Neural progenitor cell (in vitro differentiated cells): ENCODE results near the gene CPT1B. TPM values are rescaled to one million over a fixed set of nuclear protein-coding genes. Genes with fewer than 3 reads are reported as not detected.

Source experiments
- DNase-seq: peaks from one replicate; pipeline ENCODE4 v3.0.0-alpha.2; 2016; ENCODE audit warnings: low spot score
- H2AFZ ChIP-seq: fragments of 200-600 bp; sonication (generic); replicated peaks from 2 replicates; pipeline ENCODE4 v1.6.1; 2016; ENCODE audit warnings: antibody characterized with exemption
- H3F3A ChIP-seq: fragments of 200-600 bp; sonication (generic); 2 replicates; pipeline ENCODE4 v1.6.1; 2016; ENCODE audit warnings: antibody characterized with exemption, low read depth
- H3K27ac ChIP-seq: fragments of 200-600 bp; sonication (generic); 2 replicates; pipeline ENCODE4 v1.5.1; 2016; ENCODE audit warnings: mild to moderate bottlenecking
- H3K27me3 ChIP-seq: fragments of 200-600 bp; sonication (generic); 2 replicates; pipeline ENCODE4 v1.6.1; 2016; ENCODE audit warnings: mild to moderate bottlenecking, moderate library complexity
- H3K36me3 ChIP-seq: fragments of 200-600 bp; sonication (generic); 2 replicates; pipeline ENCODE4 v1.5.1; 2016
- H3K4me1 ChIP-seq: fragments of 200-600 bp; sonication (generic); 2 replicates; pipeline ENCODE4 v1.6.1; 2016; ENCODE audit warnings: mixed run types
- H3K4me2 ChIP-seq: fragments of 200-600 bp; sonication (generic); 2 replicates; pipeline ENCODE4 v1.6.1; 2016
- H3K4me3 ChIP-seq: fragments of 200-600 bp; sonication (generic); 2 replicates; pipeline ENCODE4 v1.5.1; 2016
- H3K79me2 ChIP-seq: fragments of 200-600 bp; sonication (generic); 2 replicates; pipeline ENCODE4 v1.6.1; 2016; ENCODE audit warnings: low read depth
- H3K9ac ChIP-seq: fragments of 200-600 bp; sonication (generic); 2 replicates; pipeline ENCODE4 v1.6.1; 2016
- H3K9me3 ChIP-seq: fragments of 200-600 bp; sonication (generic); 2 replicates; pipeline ENCODE4 v1.5.1; 2016; ENCODE audit warnings: low read depth
- H4K20me1 ChIP-seq: fragments of 200-600 bp; sonication (generic); 2 replicates; pipeline ENCODE4 v1.6.1; 2016; ENCODE audit warnings: low read depth
- H3K27ac Mint-ChIP-seq: 3 replicates; pipeline ENCODE4 v1.8.0; 2021; ENCODE audit warnings: mixed read lengths
- H3K27me3 Mint-ChIP-seq: 2 replicates; pipeline ENCODE4 v1.8.0; 2022; ENCODE audit warnings: low read depth, mild to moderate bottlenecking, inconsistent platforms, moderate library complexity, mixed read lengths; ENCODE audit not compliant: insufficient read depth
- H3K36me3 Mint-ChIP-seq: 3 replicates; pipeline ENCODE4 v1.8.0; 2021; ENCODE audit warnings: mixed read lengths
- H3K4me1 Mint-ChIP-seq: 3 replicates; pipeline ENCODE4 v1.8.0; 2021; ENCODE audit warnings: mixed read lengths
- H3K4me3 Mint-ChIP-seq: 3 replicates; pipeline ENCODE4 v1.8.0; 2021; ENCODE audit warnings: mild to moderate bottlenecking, moderate library complexity, mixed read lengths
- H3K9me3 Mint-ChIP-seq: 3 replicates; pipeline ENCODE4 v1.8.0; 2020; ENCODE audit warnings: mixed read lengths
- EZH2 ChIP-seq: fragments of 200-600 bp; sonication (generic); IDR thresholded peaks from 2 replicates; pipeline ENCODE4 v1.6.1; 2017; ENCODE audit warnings: antibody characterized with exemption, mild to moderate bottlenecking, moderate library complexity
- EZH2phosphoT487 ChIP-seq: fragments of 200-600 bp; sonication (generic); IDR thresholded peaks from 2 replicates; pipeline ENCODE4 v1.6.1; 2017; ENCODE audit warnings: antibody characterized with exemption
- total RNA-seq: library from RNA; depleted of rRNA; stranded (reverse); fragments of >200 nt; gene quantifications from 2 replicates; pipeline ENCODE4 v1.2.3, GENCODE V29; 2015; ENCODE audit warnings: low replicate concordance
- TF ChIP-seq, protein P1 (sequence below): fragments of 200-600 bp; sonication (generic); IDR thresholded peaks from 2 replicates; pipeline ENCODE4 v1.5.1; 2017; ENCODE audit warnings: antibody characterized with exemption, mild to moderate bottlenecking

The CPT1B gene
- total RNA-seq, 1 donor from 2014 or later = 33.9 TPM

DNA sequence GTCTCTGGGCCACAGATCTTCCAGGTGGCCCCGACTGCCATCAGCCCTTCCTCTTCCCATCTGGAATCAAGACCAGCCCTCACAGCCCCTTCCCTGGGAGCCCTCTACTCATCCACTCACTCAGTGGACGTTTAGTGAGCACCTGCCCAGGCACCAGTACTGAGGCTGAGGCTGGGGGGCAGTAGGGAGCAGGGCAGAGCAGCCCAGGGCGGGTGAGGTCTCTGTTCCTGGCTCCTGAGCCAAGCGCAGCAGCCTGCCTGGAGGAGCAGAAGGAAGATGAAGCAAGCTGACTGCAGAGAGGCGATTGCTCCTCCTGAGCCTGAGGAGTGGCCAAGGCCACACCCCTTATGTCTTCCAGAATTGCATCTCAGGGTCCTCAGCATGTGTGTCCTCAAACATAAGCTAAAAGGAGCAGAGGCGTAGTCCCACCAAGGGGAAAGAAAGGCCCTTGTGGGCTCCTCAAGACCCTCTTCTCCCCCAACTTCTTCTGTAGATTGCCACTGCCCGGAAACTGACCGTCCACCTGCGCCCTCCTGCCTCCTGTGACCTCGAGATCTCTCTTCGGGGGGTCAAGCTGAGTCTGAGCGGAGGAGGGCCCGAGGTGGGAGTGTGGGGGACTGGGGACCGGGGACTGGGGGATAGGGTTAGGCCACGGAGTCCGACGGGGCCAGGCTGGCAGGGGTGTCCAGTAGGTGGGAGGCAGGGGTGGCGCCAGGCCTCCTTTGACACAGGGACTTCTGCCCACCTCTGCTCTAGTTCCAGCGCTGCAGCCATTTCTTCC, 28.1 kb upstream of the CPT1B start:
- H3K9me3 ChIP-seq = no peaks in the 10 kb centered on the region
- H3K36me3 Mint-ChIP-seq = peaks cover 3% of the 10 kb centered on the region
- peaks cover 14% of the 10 kb centered on the region for H3K4me1 Mint-ChIP-seq
- peaks cover 8% of the 10 kb centered on the region for H4K20me1 ChIP-seq
- no peak overlapping the region for H3K4me3 ChIP-seq
- H3K27ac ChIP-seq = no peak overlapping the region
- peak overlapping the region; percentile 59 for H3K4me3 Mint-ChIP-seq
- H3K36me3 ChIP-seq = no peaks in the 10 kb centered on the region
- no peak overlapping the region for H3K9ac ChIP-seq
- no peak for DNase-seq
- H3K4me1 ChIP-seq = peaks cover under 1% of the 10 kb centered on the region
- no peaks in the 10 kb centered on the region for H3F3A ChIP-seq
- TF ChIP-seq, protein P1, sequence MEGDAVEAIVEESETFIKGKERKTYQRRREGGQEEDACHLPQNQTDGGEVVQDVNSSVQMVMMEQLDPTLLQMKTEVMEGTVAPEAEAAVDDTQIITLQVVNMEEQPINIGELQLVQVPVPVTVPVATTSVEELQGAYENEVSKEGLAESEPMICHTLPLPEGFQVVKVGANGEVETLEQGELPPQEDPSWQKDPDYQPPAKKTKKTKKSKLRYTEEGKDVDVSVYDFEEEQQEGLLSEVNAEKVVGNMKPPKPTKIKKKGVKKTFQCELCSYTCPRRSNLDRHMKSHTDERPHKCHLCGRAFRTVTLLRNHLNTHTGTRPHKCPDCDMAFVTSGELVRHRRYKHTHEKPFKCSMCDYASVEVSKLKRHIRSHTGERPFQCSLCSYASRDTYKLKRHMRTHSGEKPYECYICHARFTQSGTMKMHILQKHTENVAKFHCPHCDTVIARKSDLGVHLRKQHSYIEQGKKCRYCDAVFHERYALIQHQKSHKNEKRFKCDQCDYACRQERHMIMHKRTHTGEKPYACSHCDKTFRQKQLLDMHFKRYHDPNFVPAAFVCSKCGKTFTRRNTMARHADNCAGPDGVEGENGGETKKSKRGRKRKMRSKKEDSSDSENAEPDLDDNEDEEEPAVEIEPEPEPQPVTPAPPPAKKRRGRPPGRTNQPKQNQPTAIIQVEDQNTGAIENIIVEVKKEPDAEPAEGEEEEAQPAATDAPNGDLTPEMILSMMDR = peak; percentile 17
- TF ChIP-seq EZH2phosphoT487 (no peak), EZH2 (no peak)
- H3K4me2 ChIP-seq = no peak overlapping the region
- peaks cover 5% of the 10 kb centered on the region for H3K27me3 Mint-ChIP-seq
- no peaks in the 10 kb centered on the region for H3K9me3 Mint-ChIP-seq
- no peaks in the 10 kb centered on the region for H3K79me2 ChIP-seq
- H3K27ac Mint-ChIP-seq = no peak overlapping the region
- peaks cover 46% of the 10 kb centered on the region for H3K27me3 ChIP-seq
- no peak overlapping the region for H2AFZ ChIP-seq

DNA sequence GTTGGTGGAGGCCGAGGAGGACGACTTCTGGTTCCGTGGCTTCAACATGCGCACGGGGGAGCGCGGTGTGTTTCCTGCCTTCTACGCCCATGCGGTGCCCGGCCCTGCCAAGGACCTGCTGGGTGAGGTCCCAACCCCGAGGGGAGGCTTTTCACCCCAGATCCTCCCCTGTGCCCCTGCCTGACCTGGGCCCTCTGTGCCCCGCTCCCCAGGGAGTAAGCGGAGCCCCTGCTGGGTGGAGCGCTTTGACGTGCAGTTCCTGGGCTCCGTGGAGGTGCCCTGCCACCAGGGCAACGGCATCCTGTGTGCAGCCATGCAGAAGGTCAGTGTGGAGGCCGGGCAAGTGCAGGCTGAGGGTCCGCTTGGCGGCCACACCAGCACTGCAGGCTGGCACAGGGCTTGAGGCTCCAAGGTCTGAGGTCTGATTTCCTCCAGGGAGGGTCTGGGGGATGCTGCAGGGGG, 27.4 kb upstream of the CPT1B start:
- Histone ChIP-seq H3K36me3 (no peaks in the 10 kb centered on the region), H2AFZ (no peak overlapping the region), H3K79me2 (no peaks in the 10 kb centered on the region), H3K4me2 (no peak overlapping the region), H3K27me3 (peaks cover 53% of the 10 kb centered on the region), H3K9ac (no peak overlapping the region), H3F3A (no peaks in the 10 kb centered on the region), H3K27ac (no peak overlapping the region), H4K20me1 (peaks cover 13% of the 10 kb centered on the region), H3K4me1 (peaks cover 4% of the 10 kb centered on the region), H3K4me3 (no peak overlapping the region), H3K9me3 (no peaks in the 10 kb centered on the region)
- H3K27ac Mint-ChIP-seq = no peak overlapping the region
- H3K36me3 Mint-ChIP-seq = peaks cover 1% of the 10 kb centered on the region
- peaks cover 14% of the 10 kb centered on the region for H3K4me1 Mint-ChIP-seq
- H3K9me3 Mint-ChIP-seq = no peaks in the 10 kb centered on the region
- no peak overlapping the region for H3K4me3 Mint-ChIP-seq
- no peak for DNase-seq
- peaks cover 5% of the 10 kb centered on the region for H3K27me3 Mint-ChIP-seq
- TF ChIP-seq, protein P1 = no peak
- TF ChIP-seq EZH2phosphoT487 (no peak), EZH2 (no peak)

DNA sequence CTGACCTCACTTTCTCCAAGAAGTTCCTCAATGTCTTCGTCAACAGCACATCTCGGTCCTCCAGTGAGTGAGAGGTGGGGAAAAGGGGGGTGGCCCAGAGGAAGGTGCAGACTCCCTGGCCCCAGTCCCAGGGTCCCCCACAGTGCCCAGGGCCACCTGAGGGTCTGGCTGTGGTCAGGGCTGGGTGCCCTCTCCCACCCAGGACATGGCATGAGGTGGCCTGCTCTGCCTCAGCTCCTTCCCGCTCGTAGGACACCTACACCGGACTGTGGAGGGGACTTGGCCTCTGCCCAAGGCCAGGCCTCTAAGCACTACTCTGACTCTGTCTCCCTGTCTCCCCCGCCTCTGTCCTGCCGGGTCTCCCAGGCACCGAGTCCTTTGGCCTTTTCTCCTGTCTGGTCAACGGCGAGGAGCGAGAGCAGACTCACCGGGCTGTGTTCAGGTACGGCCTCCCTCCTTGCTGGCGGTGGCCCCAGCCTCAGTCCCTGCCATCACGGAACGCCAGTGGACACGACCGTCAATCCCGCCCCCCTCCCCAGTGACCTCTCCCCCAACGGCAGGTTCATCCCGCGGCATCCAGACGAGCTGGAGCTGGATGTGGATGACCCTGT, 26.9 kb upstream of the CPT1B start:
- no peak overlapping the region for H3K9ac ChIP-seq
- no peak overlapping the region for H2AFZ ChIP-seq
- H3K4me2 ChIP-seq = no peak overlapping the region
- peaks cover 4% of the 10 kb centered on the region for H3K4me1 ChIP-seq
- no peaks in the 10 kb centered on the region for H3K9me3 ChIP-seq
- no peaks in the 10 kb centered on the region for H3F3A ChIP-seq
- no peaks in the 10 kb centered on the region for H3K9me3 Mint-ChIP-seq
- no peak overlapping the region for H3K4me3 ChIP-seq
- no peak overlapping the region for H3K4me3 Mint-ChIP-seq
- peaks cover 1% of the 10 kb centered on the region for H3K36me3 Mint-ChIP-seq
- H3K36me3 ChIP-seq = no peaks in the 10 kb centered on the region
- H3K27me3 Mint-ChIP-seq = peaks cover 5% of the 10 kb centered on the region
- no peaks in the 10 kb centered on the region for H3K79me2 ChIP-seq
- no peak for DNase-seq
- TF ChIP-seq EZH2phosphoT487 (no peak), EZH2 (no peak)
- TF ChIP-seq, protein P1 = no peak
- peaks cover 13% of the 10 kb centered on the region for H4K20me1 ChIP-seq
- H3K27me3 ChIP-seq = peaks cover 59% of the 10 kb centered on the region
- no peak overlapping the region for H3K27ac Mint-ChIP-seq
- peaks cover 14% of the 10 kb centered on the region for H3K4me1 Mint-ChIP-seq
- no peak overlapping the region for H3K27ac ChIP-seq
